ENCODE measurements around the gene CASK.

- TF ChIP-seq PAX8 (CRISPR knock-in tag; IDR thresholded peaks at IDR 0.05; ENCODE audit: borderline replicate concordance), result no peak
- TF ChIP-seq EZH2 (conservative IDR thresholded peaks at IDR 0.05; ENCODE audit: low read depth, low read length), result no peak
- TF ChIP-seq AFF4 (CRISPR knock-in tag; IDR thresholded peaks at IDR 0.05), result no peak
- no peak for TF ChIP-seq NR1H2 (CRISPR knock-in tag; IDR thresholded peaks at IDR 0.05; ENCODE audit: borderline replicate concordance, low read depth)
- TF ChIP-seq TARDBP (CRISPR knock-in tag; IDR thresholded peaks at IDR 0.05), result no peak
- no peak for TF ChIP-seq TRIM22 (IDR thresholded peaks at IDR 0.05)
Observed at GRCh38 chrX:41607264-41607832, 316.0 kb downstream of the CASK start.

Data from HepG2 (cell line).